Measurements from ENCODE around the gene TMEM51.

Gene TMEM51

GRCh38 chr1:15159166-15159555, 5.6 kb downstream of the TMEM51 start:
- Histone ChIP-seq H3K4me1 (ENCODE audit: control insufficient read depth, insufficient read depth, low read length, poor library complexity, severe bottlenecking) (no peaks in the 10 kb centered on the region), H3K27me3 (replicated peaks; ENCODE audit: control insufficient read depth, insufficient read depth, low read length, poor library complexity, severe bottlenecking) (peaks cover 5% of the 10 kb centered on the region), H3K36me3 (ENCODE audit: control insufficient read depth, insufficient read depth, low read length) (no peaks in the 10 kb centered on the region), H3K27ac (ENCODE audit: insufficient read depth, low read length, poor library complexity, severe bottlenecking) (no peak overlapping the region), H3K4me3 (ENCODE audit: insufficient read depth, low read depth, low read length, poor library complexity, severe bottlenecking) (no peak overlapping the region), H3K9me3 (ENCODE audit: control insufficient read depth, low read length) (no peaks in the 10 kb centered on the region)
- DNase-seq = no peak

- no peaks in the 10 kb centered on the region for H3K9me3 ChIP-seq (ENCODE audit: control insufficient read depth, low read length)
- H3K4me3 ChIP-seq (ENCODE audit: insufficient read depth, low read depth, low read length, poor library complexity, severe bottlenecking) = no peak overlapping the region
- no peak for DNase-seq
- H3K4me1 ChIP-seq (ENCODE audit: control insufficient read depth, insufficient read depth, low read length, poor library complexity, severe bottlenecking) = no peaks in the 10 kb centered on the region
- no peak overlapping the region for H3K27ac ChIP-seq (ENCODE audit: insufficient read depth, low read length, poor library complexity, severe bottlenecking)
- H3K27me3 ChIP-seq (replicated peaks; ENCODE audit: control insufficient read depth, insufficient read depth, low read length, poor library complexity, severe bottlenecking) = no peaks in the 10 kb centered on the region
- no peaks in the 10 kb centered on the region for H3K36me3 ChIP-seq (ENCODE audit: control insufficient read depth, insufficient read depth, low read length)
Measured at GRCh38 chr1:15160626-15161025, 7.1 kb downstream of the TMEM51 start.

GRCh38 chr1:15167386-15167785, 13.8 kb downstream of the TMEM51 start:
- Histone ChIP-seq H3K36me3 (ENCODE audit: control insufficient read depth, insufficient read depth, low read length) (no peaks in the 10 kb centered on the region), H3K4me1 (ENCODE audit: control insufficient read depth, insufficient read depth, low read length, poor library complexity, severe bottlenecking) (no peaks in the 10 kb centered on the region), H3K27ac (ENCODE audit: insufficient read depth, low read length, poor library complexity, severe bottlenecking) (no peak overlapping the region), H3K27me3 (replicated peaks; ENCODE audit: control insufficient read depth, insufficient read depth, low read length, poor library complexity, severe bottlenecking) (peaks cover 3% of the 10 kb centered on the region), H3K4me3 (ENCODE audit: insufficient read depth, low read depth, low read length, poor library complexity, severe bottlenecking) (no peak overlapping the region), H3K9me3 (ENCODE audit: control insufficient read depth, low read length) (no peaks in the 10 kb centered on the region)
- DNase-seq = no peak

- Histone ChIP-seq H3K36me3 (ENCODE audit: control insufficient read depth, insufficient read depth, low read length) (no peaks in the 10 kb centered on the region), H3K4me1 (ENCODE audit: control insufficient read depth, insufficient read depth, low read length, poor library complexity, severe bottlenecking) (no peaks in the 10 kb centered on the region), H3K27ac (ENCODE audit: insufficient read depth, low read length, poor library complexity, severe bottlenecking) (no peak overlapping the region), H3K9me3 (ENCODE audit: control insufficient read depth, low read length) (no peaks in the 10 kb centered on the region), H3K4me3 (ENCODE audit: insufficient read depth, low read depth, low read length, poor library complexity, severe bottlenecking) (no peak overlapping the region), H3K27me3 (replicated peaks; ENCODE audit: control insufficient read depth, insufficient read depth, low read length, poor library complexity, severe bottlenecking) (peaks cover 6% of the 10 kb centered on the region)
- DNase-seq = no peak
Measured at GRCh38 chr1:15168479-15168878, 14.9 kb downstream of the TMEM51 start.

GRCh38 chr1:15170071-15170470, 16.5 kb downstream of the TMEM51 start:
- Histone ChIP-seq H3K27ac (ENCODE audit: insufficient read depth, low read length, poor library complexity, severe bottlenecking) (no peak overlapping the region), H3K36me3 (ENCODE audit: control insufficient read depth, insufficient read depth, low read length) (no peaks in the 10 kb centered on the region), H3K4me3 (ENCODE audit: insufficient read depth, low read depth, low read length, poor library complexity, severe bottlenecking) (no peak overlapping the region), H3K9me3 (ENCODE audit: control insufficient read depth, low read length) (no peaks in the 10 kb centered on the region), H3K27me3 (replicated peaks; ENCODE audit: control insufficient read depth, insufficient read depth, low read length, poor library complexity, severe bottlenecking) (peaks cover 6% of the 10 kb centered on the region), H3K4me1 (ENCODE audit: control insufficient read depth, insufficient read depth, low read length, poor library complexity, severe bottlenecking) (no peaks in the 10 kb centered on the region)
- DNase-seq = no peak

GRCh38 chr1:15171271-15171908, 17.8 kb downstream of the TMEM51 start:
- Histone ChIP-seq H3K27ac (ENCODE audit: insufficient read depth, low read length, poor library complexity, severe bottlenecking) (no peak overlapping the region), H3K27me3 (replicated peaks; ENCODE audit: control insufficient read depth, insufficient read depth, low read length, poor library complexity, severe bottlenecking) (peaks cover 6% of the 10 kb centered on the region), H3K4me1 (ENCODE audit: control insufficient read depth, insufficient read depth, low read length, poor library complexity, severe bottlenecking) (no peaks in the 10 kb centered on the region), H3K36me3 (ENCODE audit: control insufficient read depth, insufficient read depth, low read length) (no peaks in the 10 kb centered on the region), H3K4me3 (ENCODE audit: insufficient read depth, low read depth, low read length, poor library complexity, severe bottlenecking) (no peak overlapping the region), H3K9me3 (ENCODE audit: control insufficient read depth, low read length) (no peaks in the 10 kb centered on the region)
- DNase-seq = no peak

GRCh38 chr1:15172405-15173259, 19.1 kb downstream of the TMEM51 start:
- H3K27me3 ChIP-seq (replicated peaks; ENCODE audit: control insufficient read depth, insufficient read depth, low read length, poor library complexity, severe bottlenecking) = peaks cover 6% of the 10 kb centered on the region
- H3K36me3 ChIP-seq (ENCODE audit: control insufficient read depth, insufficient read depth, low read length) = no peaks in the 10 kb centered on the region
- DNase-seq = no peak
- H3K4me3 ChIP-seq (ENCODE audit: insufficient read depth, low read depth, low read length, poor library complexity, severe bottlenecking) = no peak overlapping the region
- no peak overlapping the region for H3K27ac ChIP-seq (ENCODE audit: insufficient read depth, low read length, poor library complexity, severe bottlenecking)
- no peaks in the 10 kb centered on the region for H3K9me3 ChIP-seq (ENCODE audit: control insufficient read depth, low read length)
- no peaks in the 10 kb centered on the region for H3K4me1 ChIP-seq (ENCODE audit: control insufficient read depth, insufficient read depth, low read length, poor library complexity, severe bottlenecking)

GRCh38 chr1:15173863-15174614, 20.5 kb downstream of the TMEM51 start:
- Histone ChIP-seq H3K4me3 (ENCODE audit: insufficient read depth, low read depth, low read length, poor library complexity, severe bottlenecking) (no peak overlapping the region), H3K36me3 (ENCODE audit: control insufficient read depth, insufficient read depth, low read length) (no peaks in the 10 kb centered on the region), H3K9me3 (ENCODE audit: control insufficient read depth, low read length) (no peaks in the 10 kb centered on the region), H3K27ac (ENCODE audit: insufficient read depth, low read length, poor library complexity, severe bottlenecking) (no peak overlapping the region), H3K27me3 (replicated peaks; ENCODE audit: control insufficient read depth, insufficient read depth, low read length, poor library complexity, severe bottlenecking) (peaks cover 6% of the 10 kb centered on the region), H3K4me1 (ENCODE audit: control insufficient read depth, insufficient read depth, low read length, poor library complexity, severe bottlenecking) (no peaks in the 10 kb centered on the region)
- DNase-seq = no peak

- Histone ChIP-seq H3K4me3 (ENCODE audit: insufficient read depth, low read depth, low read length, poor library complexity, severe bottlenecking) (no peak overlapping the region), H3K27me3 (replicated peaks; ENCODE audit: control insufficient read depth, insufficient read depth, low read length, poor library complexity, severe bottlenecking) (peaks cover 6% of the 10 kb centered on the region), H3K9me3 (ENCODE audit: control insufficient read depth, low read length) (no peaks in the 10 kb centered on the region), H3K36me3 (ENCODE audit: control insufficient read depth, insufficient read depth, low read length) (no peaks in the 10 kb centered on the region), H3K27ac (ENCODE audit: insufficient read depth, low read length, poor library complexity, severe bottlenecking) (no peak overlapping the region), H3K4me1 (ENCODE audit: control insufficient read depth, insufficient read depth, low read length, poor library complexity, severe bottlenecking) (no peaks in the 10 kb centered on the region)
- no peak for DNase-seq
Measured at GRCh38 chr1:15174615-15174983, 21.1 kb downstream of the TMEM51 start.

Data from effector memory CD4-positive, alpha-beta T cell (primary cell).